Measurements from ENCODE around the gene SNX24.

DNA sequence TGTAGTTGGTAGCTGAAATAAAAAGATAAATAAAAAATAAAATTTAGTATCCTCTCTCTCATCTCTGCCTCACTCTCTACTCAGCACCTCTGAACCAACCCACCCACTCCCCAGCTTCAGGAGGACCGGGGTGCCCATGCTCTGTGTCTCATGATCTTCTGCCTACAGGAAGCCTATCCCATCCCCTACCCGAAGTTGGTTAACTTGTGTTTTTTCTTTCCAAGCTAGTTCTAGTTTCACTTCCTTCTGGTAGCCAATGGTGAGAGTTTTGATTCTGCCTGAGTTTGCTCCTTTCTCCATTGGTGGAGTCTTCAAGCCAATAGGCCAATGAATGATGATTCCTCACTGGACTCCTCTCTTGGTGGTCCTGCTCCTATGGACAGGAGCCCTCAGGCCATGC lies 32.1 kb downstream of the SNX24 start:
- TF ChIP-seq, protein P1, sequence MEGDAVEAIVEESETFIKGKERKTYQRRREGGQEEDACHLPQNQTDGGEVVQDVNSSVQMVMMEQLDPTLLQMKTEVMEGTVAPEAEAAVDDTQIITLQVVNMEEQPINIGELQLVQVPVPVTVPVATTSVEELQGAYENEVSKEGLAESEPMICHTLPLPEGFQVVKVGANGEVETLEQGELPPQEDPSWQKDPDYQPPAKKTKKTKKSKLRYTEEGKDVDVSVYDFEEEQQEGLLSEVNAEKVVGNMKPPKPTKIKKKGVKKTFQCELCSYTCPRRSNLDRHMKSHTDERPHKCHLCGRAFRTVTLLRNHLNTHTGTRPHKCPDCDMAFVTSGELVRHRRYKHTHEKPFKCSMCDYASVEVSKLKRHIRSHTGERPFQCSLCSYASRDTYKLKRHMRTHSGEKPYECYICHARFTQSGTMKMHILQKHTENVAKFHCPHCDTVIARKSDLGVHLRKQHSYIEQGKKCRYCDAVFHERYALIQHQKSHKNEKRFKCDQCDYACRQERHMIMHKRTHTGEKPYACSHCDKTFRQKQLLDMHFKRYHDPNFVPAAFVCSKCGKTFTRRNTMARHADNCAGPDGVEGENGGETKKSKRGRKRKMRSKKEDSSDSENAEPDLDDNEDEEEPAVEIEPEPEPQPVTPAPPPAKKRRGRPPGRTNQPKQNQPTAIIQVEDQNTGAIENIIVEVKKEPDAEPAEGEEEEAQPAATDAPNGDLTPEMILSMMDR (IDR thresholded peaks at IDR 0.05): no peak
- no peak for TF ChIP-seq POLR2A (IDR thresholded peaks at IDR 0.05)
